ENCODE measurements around the gene NSMCE4A. TPM values are rescaled to one million over a fixed set of nuclear protein-coding genes. Genes with fewer than 3 reads are reported as not detected.

NSMCE4A gene
- total and polyA plus RNA-seq, 2 of the 8 experiments (the other 6 are each of a cell fraction or from before 2014, with no cell fraction given) = 48.6 to 66.0 TPM

DNA sequence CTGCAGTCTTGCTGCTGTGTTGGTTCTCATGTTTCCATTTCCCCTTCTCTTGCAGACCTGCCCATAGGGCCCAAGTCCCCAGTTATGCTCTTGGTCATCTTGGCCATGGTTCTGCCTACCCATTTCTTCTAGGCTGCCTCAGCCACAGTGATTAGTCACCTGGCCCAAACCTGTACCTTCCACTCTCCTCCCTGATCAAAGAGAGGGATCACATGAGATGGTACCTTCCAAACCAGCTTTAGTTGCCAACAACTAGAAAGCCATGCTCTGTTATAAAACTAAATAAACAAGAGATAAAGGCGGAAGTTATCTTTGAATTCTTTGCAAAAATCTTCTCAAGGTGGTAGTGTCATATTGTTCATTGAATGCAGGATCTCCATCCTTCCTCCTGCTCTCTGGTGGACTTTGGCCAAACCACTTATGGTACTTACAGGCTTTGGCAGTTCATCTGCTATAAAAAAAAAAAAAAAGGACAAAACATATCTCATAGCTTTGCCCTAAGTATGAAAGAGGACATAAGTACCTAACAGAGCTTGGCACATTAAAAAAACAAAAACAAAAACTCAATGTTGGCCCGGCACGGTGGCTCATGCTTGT is 39.7 kb upstream of the NSMCE4A start:
- Histone ChIP-seq H2AFZ (ENCODE audit: low read length) (no peak overlapping the region), H3K56ac (replicated peaks; ENCODE audit: insufficient read length, low read depth, low read length) (no peak overlapping the region), H3K79me2 (ENCODE audit: control insufficient read depth in 1 of 2, insufficient read depth in 2 of 2, low read length in 2 of 2) (no peaks in the 10 kb centered on the region), H3K4me3 (ENCODE audit: extremely low read depth in 1 of 4, insufficient read depth in 2 of 4, low read depth in 3 of 4, low read length in 4 of 4) (no peak overlapping the region), H3K4ac (replicated peaks; ENCODE audit: insufficient read length, low read depth, low read length) (no peak overlapping the region), H3K23ac (ENCODE audit: insufficient read length) (no peak overlapping the region), H3K36me3 (ENCODE audit: control insufficient read depth in 2 of 4, insufficient read depth in 4 of 4, low read length in 3 of 4) (no peaks in the 10 kb centered on the region), H2BK5ac (ENCODE audit: low read depth, low read length) (no peak overlapping the region), H3K9me3 (ENCODE audit: insufficient read depth in 2 of 2, low read depth in 1 of 2, low read length in 1 of 2) (no peaks in the 10 kb centered on the region), H3K14ac (ENCODE audit: insufficient read length) (no peak overlapping the region), H4K20me1 (replicated peaks in 1 of 2; ENCODE audit: control insufficient read depth in 1 of 2, insufficient read depth in 2 of 2, low read length in 2 of 2) (no peaks in the 10 kb centered on the region), H2BK15ac (ENCODE audit: low read length) (no peak overlapping the region), H3K27ac (ENCODE audit: low read depth, low read length) (no peak overlapping the region), H4K8ac (ENCODE audit: extremely low read depth, insufficient read depth, low read length) (no peak overlapping the region), H3K9ac (replicated peaks in 1 of 4; ENCODE audit: extremely low read depth in 1 of 4, low read depth in 3 of 4, low read length in 3 of 4) (no peak overlapping the region), H3K27me3 (replicated peaks in 1 of 4; ENCODE audit: control insufficient read depth in 3 of 4, extremely low read depth in 1 of 4, insufficient read depth in 3 of 4, low read length in 3 of 4) (no peaks in the 10 kb centered on the region), H2BK120ac (replicated peaks; ENCODE audit: low read depth, low read length) (no peak overlapping the region), H2AK5ac (ENCODE audit: low read depth, low read length) (no peak overlapping the region), H4K91ac (replicated peaks; ENCODE audit: insufficient read length, low read length) (no peak overlapping the region), H3K4me2 (ENCODE audit: insufficient read depth in 1 of 2, low read depth in 2 of 2, low read length in 2 of 2) (no peak overlapping the region), H4K5ac (ENCODE audit: insufficient read length, low read depth, low read length) (no peak overlapping the region), H3K79me1 (ENCODE audit: low read depth, low read length) (no peaks in the 10 kb centered on the region), H3K4me1 (replicated peaks in 1 of 4; ENCODE audit: control insufficient read depth in 3 of 4, insufficient read depth in 4 of 4, low read length in 3 of 4) (peaks cover 0 to 7% (median 4%) of the 10 kb centered on the region in 4 experiments; a peak in 6 of 7 replicates), H2BK12ac (ENCODE audit: low read depth, low read length) (no peak overlapping the region), H3K23me2 (ENCODE audit: low read depth, low read length) (peaks cover 3% of the 10 kb centered on the region; the same call in 1 of the 2 replicates), H2BK20ac (ENCODE audit: low read length) (peak overlapping the region; percentile 18; the same call in 1 of the 2 replicates), H3K18ac (ENCODE audit: extremely low read depth, low read length) (no peak overlapping the region; the same call in 1 of the 2 replicates)
- WGBS, 2 experiments (ENCODE audit: extremely low coverage in 1 of 2, insufficient coverage in 1 of 2, insufficient read length in 1 of 2, insufficient replicate concordance in 2 of 2, low coverage in 1 of 2, low lambda C conversion rate in 2 of 2, missing lambda C conversion rate in 1 of 2) = 78% methylated on average over 3 of the region's 3 CpGs; no CpG with 5 or more reads in 1 of the 2 experiments
- DNase-seq (ENCODE audit: low read depth in 1 of 2, low spot score in 2 of 2) (no peak), FAIRE-seq (no peak)
- POLR2A ChIA-PET (ENCODE audit: partially characterized antibody) = no interaction called here
- CTCF ChIA-PET (ENCODE audit: partially characterized antibody) = interaction anchor here (0.6 kb wide), 1 partner anchor 66 kb away, joined by 3 read pairs; no protein-coding TSS in a partner anchor
- TF ChIP-seq SAP30 (IDR thresholded peaks at IDR 0.05; ENCODE audit: insufficient read depth, insufficient replicate concordance, low read length) (no peak), HDAC2 (IDR thresholded peaks at IDR 0.05; ENCODE audit: borderline replicate concordance in 1 of 2, low read depth in 2 of 2, low read length in 2 of 2) (no peak), NRF1 (IDR thresholded peaks at IDR 0.05; ENCODE audit: low read depth, low read length) (no peak), EP300 (IDR thresholded peaks at IDR 0.05; ENCODE audit: borderline replicate concordance in 1 of 2, low read depth in 2 of 2, low read length in 2 of 2) (no peak), BCL11A (IDR thresholded peaks at IDR 0.05; ENCODE audit: low read depth in 2 of 2, low read length in 2 of 2) (no peak), SIX5 (IDR thresholded peaks at IDR 0.05; ENCODE audit: low read depth, low read length) (no peak), TEAD4 (IDR thresholded peaks at IDR 0.05; ENCODE audit: low read depth, low read length) (no peak), GTF2F1 (IDR thresholded peaks at IDR 0.05; ENCODE audit: borderline replicate concordance, low read depth, low read length) (no peak), TBP (IDR thresholded peaks at IDR 0.05; ENCODE audit: low read depth, low read length) (no peak), TAF1 (IDR thresholded peaks at IDR 0.05; ENCODE audit: low read depth, low read length) (no peak)
- TF ChIP-seq, protein P1, sequence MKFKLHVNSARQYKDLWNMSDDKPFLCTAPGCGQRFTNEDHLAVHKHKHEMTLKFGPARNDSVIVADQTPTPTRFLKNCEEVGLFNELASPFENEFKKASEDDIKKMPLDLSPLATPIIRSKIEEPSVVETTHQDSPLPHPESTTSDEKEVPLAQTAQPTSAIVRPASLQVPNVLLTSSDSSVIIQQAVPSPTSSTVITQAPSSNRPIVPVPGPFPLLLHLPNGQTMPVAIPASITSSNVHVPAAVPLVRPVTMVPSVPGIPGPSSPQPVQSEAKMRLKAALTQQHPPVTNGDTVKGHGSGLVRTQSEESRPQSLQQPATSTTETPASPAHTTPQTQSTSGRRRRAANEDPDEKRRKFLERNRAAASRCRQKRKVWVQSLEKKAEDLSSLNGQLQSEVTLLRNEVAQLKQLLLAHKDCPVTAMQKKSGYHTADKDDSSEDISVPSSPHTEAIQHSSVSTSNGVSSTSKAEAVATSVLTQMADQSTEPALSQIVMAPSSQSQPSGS (IDR thresholded peaks at IDR 0.05; ENCODE audit: low read length) = no peak

Data from H1 (cell line).